Rectal smooth muscle tissue (tissue), 1 donor: Measurements from ENCODE around the gene BPIFA3.

ENCODE experiments used
- H3K27ac ChIP-seq: one replicate; pipeline ENCODE4 v1.7.0; 2013; ENCODE audit warnings: low read depth, low read length, inconsistent platforms
- H3K27me3 ChIP-seq: one replicate; pipeline ENCODE4 v1.7.0; 2013; ENCODE audit warnings: low read length; ENCODE audit not compliant: control insufficient read depth, insufficient read depth
- H3K36me3 ChIP-seq: one replicate; pipeline ENCODE4 v1.7.0; 2013; ENCODE audit warnings: low read length; ENCODE audit not compliant: control insufficient read depth, insufficient read depth
- H3K4me1 ChIP-seq: one replicate; pipeline ENCODE4 v1.7.0; 2013; ENCODE audit warnings: low read length; ENCODE audit not compliant: control insufficient read depth, insufficient read depth
- H3K4me3 ChIP-seq: one replicate; pipeline ENCODE4 v1.7.0; 2013; ENCODE audit warnings: low read length
- H3K9ac ChIP-seq: one replicate; pipeline ENCODE4 v1.7.0; 2013; ENCODE audit warnings: low read length

BPIFA3 gene

DNA sequence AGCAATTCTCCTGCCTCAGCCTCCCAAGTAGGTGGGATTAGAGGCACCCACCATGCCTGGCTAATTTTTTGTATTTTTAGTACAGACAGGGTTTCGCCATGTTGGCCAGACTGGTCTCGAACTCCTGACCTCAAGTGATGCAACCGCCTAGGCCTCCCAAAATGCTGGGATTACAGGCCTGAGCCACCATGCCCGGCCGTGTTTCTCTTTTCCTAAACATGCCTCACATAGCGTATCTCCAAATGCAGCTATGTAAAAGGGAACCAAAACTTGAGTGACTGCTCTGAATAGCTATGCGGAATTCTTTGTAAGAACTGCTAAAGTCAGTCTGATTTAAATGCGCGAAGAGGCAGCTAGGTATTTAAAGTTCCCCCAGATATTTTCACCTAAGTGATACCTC is 28.7 kb upstream of the BPIFA3 start:
- Histone ChIP-seq H3K27ac (no peak overlapping the region), H3K27me3 (peaks cover 2% of the 10 kb centered on the region), H3K9ac (no peak overlapping the region), H3K4me1 (no peaks in the 10 kb centered on the region), H3K36me3 (no peaks in the 10 kb centered on the region), H3K4me3 (no peak overlapping the region)

DNA sequence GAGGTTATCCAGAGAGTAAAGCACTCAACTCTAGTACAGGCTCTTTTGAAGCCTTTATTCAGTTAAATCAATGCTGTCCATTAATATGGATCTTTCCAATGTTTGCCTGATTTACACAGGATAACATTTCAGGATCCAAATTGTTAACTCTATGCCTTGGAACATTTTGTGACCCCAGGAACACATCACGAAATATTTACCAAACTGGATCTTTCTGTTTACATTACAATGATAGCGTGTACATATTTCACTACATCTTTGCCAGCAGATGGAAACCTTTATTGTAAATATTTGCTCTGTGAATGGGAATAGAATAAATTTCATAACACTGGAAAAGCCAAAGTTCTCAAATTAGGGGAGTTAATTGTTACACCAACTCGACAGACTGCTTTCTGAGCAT is 25.7 kb upstream of the BPIFA3 start:
- H3K4me1 ChIP-seq: no peaks in the 10 kb centered on the region
- H3K36me3 ChIP-seq: no peaks in the 10 kb centered on the region
- no peak overlapping the region for H3K9ac ChIP-seq
- no peak overlapping the region for H3K4me3 ChIP-seq
- no peak overlapping the region for H3K27ac ChIP-seq
- peaks cover 2% of the 10 kb centered on the region for H3K27me3 ChIP-seq

DNA sequence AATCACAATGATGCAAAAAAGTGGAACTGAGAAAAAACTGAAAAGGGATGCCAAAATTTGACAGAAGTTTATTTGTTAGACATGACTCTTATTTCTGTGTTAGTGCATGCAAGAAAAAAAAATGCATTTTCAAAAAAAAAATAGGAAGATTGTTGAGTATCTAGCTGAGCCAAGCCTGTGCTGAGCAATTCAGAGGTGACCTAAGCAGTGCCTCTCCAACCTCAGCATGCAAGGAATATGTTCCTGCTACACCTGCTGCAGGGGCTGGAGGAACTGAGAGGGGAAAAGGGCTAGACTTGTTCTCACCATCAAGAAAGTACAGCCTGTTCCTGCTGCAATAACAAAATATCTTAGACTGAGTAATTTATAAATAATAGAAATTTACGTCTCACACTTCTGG is 25.2 kb upstream of the BPIFA3 start:
- H3K27ac ChIP-seq: no peak overlapping the region
- H3K4me3 ChIP-seq: no peak overlapping the region
- no peaks in the 10 kb centered on the region for H3K36me3 ChIP-seq

DNA sequence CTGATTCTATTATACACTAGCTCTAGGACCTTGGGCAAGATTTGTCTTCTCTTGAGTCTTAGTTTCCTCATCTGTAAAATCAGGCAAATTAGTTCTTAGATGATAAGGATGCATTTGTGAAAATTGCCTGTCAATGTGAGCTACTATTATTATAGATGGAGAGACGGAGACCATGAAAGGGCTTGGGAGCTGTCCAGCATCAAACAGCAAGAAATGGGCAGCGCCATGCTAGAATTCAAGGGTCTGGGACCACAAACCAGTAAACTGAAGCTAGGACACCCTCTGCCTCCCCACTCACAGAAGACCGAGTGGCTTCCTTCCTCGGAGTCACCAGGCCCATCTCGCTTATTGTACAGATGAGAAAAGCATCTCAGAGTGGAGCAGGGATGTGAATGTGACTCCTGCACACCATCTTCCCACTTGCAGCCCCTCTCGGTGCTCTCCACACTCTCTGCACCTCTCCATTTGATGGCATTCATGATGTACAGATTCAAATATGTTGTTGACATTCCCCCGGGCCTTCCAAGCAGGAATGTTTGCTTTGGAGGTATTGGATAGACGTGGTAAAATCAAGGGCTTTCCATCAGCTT is 24.1 kb upstream of the BPIFA3 start:
- H3K27me3 ChIP-seq: peaks cover 2% of the 10 kb centered on the region

More for the DNA sequence above, 25.2 kb upstream of the BPIFA3 start:
- Histone ChIP-seq H3K27me3 (peaks cover 2% of the 10 kb centered on the region), H3K9ac (no peak overlapping the region), H3K4me1 (no peaks in the 10 kb centered on the region)

DNA sequence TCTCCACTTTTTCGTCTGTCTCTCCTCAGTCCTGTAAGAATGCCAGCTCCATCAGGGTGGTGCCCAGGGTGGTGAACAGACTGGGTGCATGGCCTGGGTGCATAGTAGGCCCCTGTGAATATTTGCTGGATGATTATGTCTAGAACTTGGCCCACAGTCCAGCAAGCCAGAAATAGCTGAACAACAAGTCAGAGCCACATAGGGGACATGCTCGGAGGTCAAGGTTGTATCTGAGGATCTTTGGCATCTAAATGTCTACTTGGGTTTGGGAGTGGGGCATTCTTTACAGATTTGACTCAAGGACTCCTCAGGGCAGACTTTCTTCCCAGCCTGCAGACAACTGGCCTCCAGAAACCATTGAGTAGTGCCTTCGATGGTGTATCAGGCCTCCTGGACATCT is 18.1 kb upstream of the BPIFA3 start:
- Histone ChIP-seq H3K27ac (no peak overlapping the region), H3K4me1 (no peaks in the 10 kb centered on the region), H3K4me3 (no peak overlapping the region), H3K27me3 (no peaks in the 10 kb centered on the region), H3K36me3 (no peaks in the 10 kb centered on the region), H3K9ac (no peak overlapping the region)

More for the DNA sequence above, 24.1 kb upstream of the BPIFA3 start:
- Histone ChIP-seq H3K27ac (no peak overlapping the region), H3K9ac (no peak overlapping the region), H3K4me1 (no peaks in the 10 kb centered on the region), H3K36me3 (no peaks in the 10 kb centered on the region), H3K4me3 (no peak overlapping the region)

DNA sequence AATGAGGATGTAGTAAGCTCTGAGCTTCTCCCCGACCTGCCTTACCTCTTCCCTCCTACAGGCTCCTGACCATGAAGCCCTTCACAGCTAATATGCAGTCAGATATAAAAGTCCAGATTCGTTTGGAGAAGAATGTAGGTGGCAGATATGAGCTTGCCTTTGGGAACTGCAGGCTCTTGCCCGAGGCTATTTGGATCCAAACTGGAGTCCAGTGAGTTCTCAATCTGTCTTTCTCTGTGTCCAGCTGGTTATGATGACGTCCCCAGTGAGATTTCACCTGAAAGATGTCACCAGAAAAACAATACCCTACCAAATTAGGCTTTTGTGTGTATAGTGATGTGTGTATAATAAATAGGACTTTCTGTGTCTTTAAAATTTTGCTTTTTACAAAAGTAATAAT is 14.7 kb upstream of the BPIFA3 start:
- Histone ChIP-seq H3K9ac (no peak overlapping the region), H3K4me3 (no peak overlapping the region), H3K4me1 (no peaks in the 10 kb centered on the region), H3K27me3 (no peaks in the 10 kb centered on the region), H3K36me3 (no peaks in the 10 kb centered on the region), H3K27ac (no peak overlapping the region)

DNA sequence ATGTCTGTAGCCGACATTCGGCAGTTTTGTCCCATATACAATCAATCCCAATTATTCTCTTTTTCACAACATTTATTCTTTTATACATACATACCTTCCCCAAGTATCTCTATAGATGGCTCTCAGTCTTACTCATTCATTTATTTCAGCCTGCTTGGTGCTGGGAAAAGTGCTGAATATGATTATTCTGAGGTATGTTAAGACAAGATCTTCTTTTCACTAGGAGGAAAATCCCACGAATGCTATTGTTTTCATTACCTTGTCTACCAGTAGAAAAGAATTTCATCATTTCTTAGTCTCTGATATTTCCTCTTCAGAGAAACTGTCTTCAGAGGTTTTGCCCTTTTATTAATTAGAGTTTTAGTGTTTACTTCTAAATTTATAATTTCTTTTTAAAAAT is 13.7 kb upstream of the BPIFA3 start:
- Histone ChIP-seq H3K27ac (no peak overlapping the region), H3K27me3 (no peaks in the 10 kb centered on the region), H3K9ac (no peak overlapping the region), H3K4me3 (no peak overlapping the region), H3K36me3 (no peaks in the 10 kb centered on the region), H3K4me1 (no peaks in the 10 kb centered on the region)

DNA sequence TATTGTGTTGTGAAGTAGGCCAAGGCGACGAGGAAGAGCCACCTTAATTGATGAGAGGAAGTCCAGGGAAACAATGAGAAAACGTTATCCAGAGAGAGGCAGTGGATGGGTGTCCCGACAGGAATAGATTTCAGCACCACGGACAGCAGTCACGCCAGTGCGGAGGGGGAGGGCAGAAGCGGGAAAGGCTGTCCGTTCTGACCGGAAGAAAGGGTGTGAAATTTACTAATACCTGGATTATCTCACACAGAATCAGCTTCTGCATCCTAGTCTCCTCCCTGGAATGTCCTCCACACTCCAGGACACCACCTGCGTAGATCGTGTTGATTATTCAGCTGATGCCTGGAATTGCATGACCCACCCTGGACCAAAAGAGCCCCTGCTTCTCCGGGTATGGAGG is 7.4 kb upstream of the BPIFA3 start:
- H3K4me1 ChIP-seq: no peaks in the 10 kb centered on the region
- no peak overlapping the region for H3K4me3 ChIP-seq
- no peaks in the 10 kb centered on the region for H3K36me3 ChIP-seq
- H3K9ac ChIP-seq: no peak overlapping the region
- H3K27ac ChIP-seq: no peak overlapping the region
- no peaks in the 10 kb centered on the region for H3K27me3 ChIP-seq

DNA sequence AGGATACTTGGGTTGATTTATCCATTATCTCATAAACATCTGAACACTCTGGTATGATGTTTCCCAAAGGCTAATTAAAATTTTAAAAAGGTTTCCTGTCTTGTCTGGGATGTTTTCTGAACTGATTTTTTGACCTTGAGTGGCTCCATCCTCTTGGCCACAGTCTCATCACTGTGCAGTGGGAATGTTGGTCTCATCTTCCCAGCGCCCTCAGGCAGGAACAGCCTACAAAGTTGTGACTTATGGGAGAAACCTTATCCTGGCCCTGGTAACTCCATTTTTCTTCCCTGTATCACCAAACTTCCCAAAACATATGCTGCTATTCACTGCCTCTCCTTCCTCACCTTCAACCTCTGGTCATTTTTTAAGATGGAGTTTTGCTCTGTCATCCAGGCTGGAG is 6.8 kb upstream of the BPIFA3 start:
- Histone ChIP-seq H3K4me1 (no peaks in the 10 kb centered on the region), H3K36me3 (no peaks in the 10 kb centered on the region), H3K9ac (no peak overlapping the region), H3K4me3 (no peak overlapping the region), H3K27me3 (no peaks in the 10 kb centered on the region), H3K27ac (no peak overlapping the region)

DNA sequence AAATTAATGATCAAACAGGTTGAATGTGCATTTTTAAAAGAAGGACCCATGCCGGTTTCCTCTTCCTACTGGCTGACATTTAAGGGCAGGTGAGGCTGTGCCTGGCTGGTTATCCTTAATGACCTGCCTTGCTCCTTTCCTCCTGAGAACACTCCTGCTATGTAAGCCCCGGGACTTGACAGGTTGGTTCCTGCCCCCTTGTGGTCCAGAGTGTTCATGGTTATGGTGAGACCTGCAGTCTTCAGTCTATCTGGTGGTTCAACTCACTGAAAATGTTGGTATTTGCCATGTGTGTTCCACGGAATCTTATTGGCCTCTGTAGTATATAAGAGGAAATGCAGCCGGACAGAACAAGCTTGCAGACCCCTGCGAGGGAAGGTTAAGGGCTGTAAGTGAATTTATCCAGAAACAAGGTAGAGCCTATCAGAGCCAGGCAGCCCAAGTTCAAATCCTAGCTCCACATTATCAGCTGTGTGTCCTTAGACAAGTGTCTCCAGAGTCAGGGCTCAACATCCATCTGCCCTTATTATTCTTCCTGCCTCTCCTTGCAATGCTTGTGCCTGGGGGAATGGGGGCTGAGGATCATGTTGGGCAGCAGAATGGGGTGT is 5.2 kb upstream of the BPIFA3 start:
- Histone ChIP-seq H3K4me1 (no peaks in the 10 kb centered on the region), H3K9ac (no peak overlapping the region), H3K27ac (no peak overlapping the region), H3K4me3 (no peak overlapping the region), H3K27me3 (no peaks in the 10 kb centered on the region), H3K36me3 (no peaks in the 10 kb centered on the region)

DNA sequence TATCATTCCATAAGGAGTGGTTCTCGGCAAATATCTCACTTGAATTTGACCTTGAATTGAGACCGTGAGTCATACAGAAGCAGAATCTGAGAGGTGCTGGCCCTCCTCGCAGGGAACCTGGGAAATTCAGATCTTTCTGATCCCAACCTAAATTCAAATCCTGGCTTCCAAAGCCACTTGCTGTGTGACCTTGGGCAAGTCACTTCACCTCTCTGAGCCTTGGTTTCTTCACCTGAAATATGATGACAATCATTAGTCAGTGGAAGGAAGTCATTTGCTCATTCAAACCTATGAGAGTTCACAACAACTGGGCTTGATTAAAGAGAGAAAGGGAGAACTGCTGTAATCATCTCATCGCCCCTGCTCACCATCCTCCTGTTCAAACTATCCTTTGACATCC is 7.2 kb downstream of the BPIFA3 start:
- Histone ChIP-seq H3K9ac (no peak overlapping the region), H3K27ac (no peak overlapping the region), H3K36me3 (no peaks in the 10 kb centered on the region), H3K4me3 (no peak overlapping the region), H3K4me1 (no peaks in the 10 kb centered on the region), H3K27me3 (no peaks in the 10 kb centered on the region)

DNA sequence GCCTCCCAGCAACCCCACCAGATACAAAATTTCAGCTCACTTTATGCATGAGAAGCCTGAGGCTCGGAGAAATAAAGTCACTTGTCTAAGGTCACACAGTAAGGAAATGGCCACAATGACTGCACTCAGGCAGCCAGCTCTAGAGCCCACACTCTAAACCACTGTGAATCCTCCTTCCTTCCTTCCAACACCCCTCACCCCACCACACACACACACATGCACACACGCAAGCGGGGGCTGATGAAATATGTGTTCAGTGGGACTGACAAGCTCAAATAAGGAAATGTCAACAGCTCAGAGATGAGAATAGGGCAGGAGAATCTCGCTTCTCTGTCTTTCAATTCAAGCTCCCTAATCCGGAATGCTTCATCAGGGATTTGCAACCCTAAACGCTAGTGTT is 12.7 kb downstream of the BPIFA3 start:
- H3K4me1 ChIP-seq: no peaks in the 10 kb centered on the region
- no peaks in the 10 kb centered on the region for H3K36me3 ChIP-seq
- no peaks in the 10 kb centered on the region for H3K27me3 ChIP-seq
- no peak overlapping the region for H3K27ac ChIP-seq
- H3K4me3 ChIP-seq: no peak overlapping the region
- H3K9ac ChIP-seq: no peak overlapping the region

DNA sequence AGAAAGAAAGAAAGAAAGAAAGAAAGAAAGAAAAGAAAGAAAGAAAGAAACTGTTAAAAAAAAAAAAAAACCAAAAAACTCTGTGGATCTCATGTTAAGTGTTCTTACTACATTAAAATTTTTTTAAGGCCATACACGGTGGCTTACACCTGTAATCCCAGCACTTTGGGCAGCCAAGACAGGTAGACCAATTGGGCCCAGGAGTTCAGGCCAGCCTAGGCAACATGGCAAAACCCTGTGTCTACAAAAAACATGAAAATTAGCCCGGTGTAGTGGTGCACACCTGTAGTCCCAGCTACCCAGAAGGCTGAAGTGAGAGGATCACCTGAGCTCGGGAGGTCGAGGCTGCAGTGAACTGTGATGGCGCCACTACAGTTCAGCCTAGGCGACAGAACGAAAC is 14.1 kb downstream of the BPIFA3 start:
- no peaks in the 10 kb centered on the region for H3K36me3 ChIP-seq
- no peak overlapping the region for H3K27ac ChIP-seq
- H3K27me3 ChIP-seq: no peaks in the 10 kb centered on the region
- no peaks in the 10 kb centered on the region for H3K4me1 ChIP-seq
- H3K9ac ChIP-seq: no peak overlapping the region
- H3K4me3 ChIP-seq: no peak overlapping the region
